ENCODE data around the gene DENND4A.
A peak's percentile ranks its signal among the peaks of the same experiment; 100 is the strongest.

The DENND4A gene

DNA sequence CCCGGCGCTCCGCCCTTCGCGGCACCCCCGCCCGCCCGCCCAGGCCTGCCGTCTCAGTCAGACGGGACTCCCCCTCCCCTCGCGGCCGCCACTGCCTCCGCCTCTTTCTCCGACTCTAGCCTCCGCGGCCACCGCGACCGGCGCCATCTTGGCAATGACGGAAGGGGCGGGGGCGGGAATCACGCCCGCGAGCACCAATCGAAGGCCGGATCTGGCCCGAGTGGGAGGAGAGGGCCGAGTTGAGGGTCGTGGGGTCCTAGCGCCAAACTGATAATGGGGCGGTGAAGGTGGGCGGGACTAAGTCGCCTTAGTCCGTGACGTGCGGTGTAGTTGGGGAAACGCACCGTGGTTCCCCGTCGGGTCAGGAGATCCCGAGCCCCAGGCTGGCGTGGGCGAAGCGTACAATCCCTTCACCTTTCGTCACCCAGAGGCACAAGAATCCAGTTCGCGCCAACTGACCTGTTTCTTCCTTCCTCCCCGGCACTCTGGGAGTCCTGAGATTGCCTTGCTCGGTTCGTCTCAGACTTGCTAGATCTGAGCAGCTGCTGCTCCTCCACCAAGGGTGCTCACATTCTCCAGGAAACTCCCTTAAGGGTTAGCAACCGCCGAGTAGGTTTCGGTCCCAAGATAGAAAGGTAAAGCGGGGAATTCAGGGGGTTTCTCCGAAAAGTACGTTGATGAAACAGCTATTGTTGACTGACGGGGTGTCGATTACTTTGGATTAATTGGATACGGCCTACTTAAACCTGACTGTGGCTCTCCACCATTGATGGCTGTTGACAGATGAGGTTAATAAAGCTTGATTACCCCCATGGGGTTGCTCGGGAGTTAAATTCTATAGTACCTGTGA lies at the start of gene DENND4A:
Gene DENND4A, minus strand, starts transcription at position 156 of the 850 bp plus-strand sequence. CDS start 35,843 bp downstream, outside the sequence.
- no peaks in the 10 kb centered on the region for H3K36me3 ChIP-seq (ENCODE audit: insufficient read depth, low read length)
- TF ChIP-seq POLR2AphosphoS5 (IDR thresholded peaks at IDR 0.05; ENCODE audit: borderline replicate concordance, low read depth, low read length): peak; percentile 64; the same call in 1 of the 2 replicates
- TF ChIP-seq FOXP2 (optimal IDR thresholded peaks at IDR 0.05; ENCODE audit: control extremely low read depth, extremely low read length, insufficient read depth): peak; percentile 93
- no peak for TF ChIP-seq EZH2 (IDR thresholded peaks at IDR 0.05)
- no peaks in the 10 kb centered on the region for H3K9me3 ChIP-seq (ENCODE audit: low read depth, low read length)
- peak within 1 kb of the TSS; percentile 81 for H3K4me3 ChIP-seq
- H3K9ac ChIP-seq (ENCODE audit: insufficient read length): peak within 1 kb of the TSS; percentile 76
- peak; percentile 76 for DNase-seq (ENCODE audit: low read depth, low spot score)
- H3K27ac ChIP-seq: peak within 1 kb of the TSS; percentile 47; the same call in 1 of the 2 replicates

DNA sequence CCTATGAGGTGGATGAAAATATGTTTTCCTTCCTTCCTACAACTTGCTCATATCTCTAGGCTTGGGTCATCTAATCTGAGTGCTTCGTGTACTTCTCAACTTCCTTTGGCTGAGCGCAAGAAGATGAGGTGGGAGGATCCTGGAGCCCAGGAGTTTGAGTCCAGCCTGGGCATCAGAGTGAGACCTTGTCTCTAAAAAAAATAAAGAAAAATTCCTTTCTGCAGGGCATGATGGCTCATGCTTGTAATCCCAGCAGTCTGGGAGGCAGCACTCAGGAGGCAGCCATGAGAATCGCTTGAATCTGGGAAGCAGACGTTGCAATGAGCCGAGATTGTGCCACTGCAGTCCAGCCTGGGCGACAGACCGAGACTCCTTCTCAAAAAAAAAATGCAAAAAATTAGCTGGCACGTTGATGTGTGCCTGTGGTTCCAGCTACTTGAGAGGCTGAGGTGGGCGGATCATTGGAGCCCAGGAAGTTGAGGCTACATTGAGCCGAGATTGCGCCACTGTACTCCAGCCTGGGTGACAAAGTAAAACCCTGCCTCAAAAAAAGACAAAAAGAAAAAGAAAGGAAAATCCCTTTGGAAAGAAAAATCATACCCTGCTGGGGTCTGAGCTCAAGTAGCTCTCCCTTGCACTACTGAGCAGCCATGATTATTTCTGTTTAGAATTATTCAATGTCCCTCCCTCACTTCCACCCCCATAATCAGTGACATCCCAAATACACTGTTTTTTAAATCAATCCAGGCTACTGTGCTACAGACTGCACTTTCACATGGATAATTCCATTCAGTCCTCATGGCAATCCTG lies 49.2 kb upstream of the DENND4A start:
- H3K4me3 ChIP-seq: peak overlapping the region; percentile 42
- H3K9ac ChIP-seq (ENCODE audit: insufficient read length): peak overlapping the region; percentile 32
- TF ChIP-seq POLR2AphosphoS5 (IDR thresholded peaks at IDR 0.05; ENCODE audit: borderline replicate concordance, low read depth, low read length) (0 out of 2 replicates have a peak, but pooled peaks have one; percentile 16), FOXP2 (optimal IDR thresholded peaks at IDR 0.05; ENCODE audit: control extremely low read depth, extremely low read length, insufficient read depth) (no peak), EZH2 (IDR thresholded peaks at IDR 0.05) (no peak)
- 0 out of 2 replicates have a peak overlapping the region, but pooled peaks have one; percentile 9 for H3K27ac ChIP-seq
- no peaks in the 10 kb centered on the region for H3K9me3 ChIP-seq (ENCODE audit: low read depth, low read length)
- H3K36me3 ChIP-seq (ENCODE audit: insufficient read depth, low read length): no peaks in the 10 kb centered on the region
- no peak for DNase-seq (ENCODE audit: low read depth, low spot score)

DNA sequence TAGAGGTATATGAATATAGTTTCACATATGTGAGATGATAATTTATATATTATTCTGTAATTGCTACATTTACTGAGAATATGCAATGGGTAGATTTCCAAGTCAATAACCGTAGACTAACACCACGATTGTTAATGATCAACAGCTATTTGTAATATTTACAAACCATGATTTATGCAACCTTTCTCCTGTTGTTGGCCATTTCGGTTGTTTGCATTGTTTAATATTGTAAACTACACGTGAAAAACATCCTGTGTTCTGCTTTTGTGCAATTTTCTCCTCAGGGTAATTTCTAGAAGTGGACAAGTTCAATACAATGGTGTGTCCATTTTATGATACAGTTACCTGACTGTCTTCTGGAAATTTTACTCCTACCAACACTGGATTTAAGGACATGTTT lies 47.9 kb upstream of the DENND4A start:
- no peak for TF ChIP-seq POLR2AphosphoS5 (IDR thresholded peaks at IDR 0.05; ENCODE audit: borderline replicate concordance, low read depth, low read length)
- TF ChIP-seq FOXP2 (optimal IDR thresholded peaks at IDR 0.05; ENCODE audit: control extremely low read depth, extremely low read length, insufficient read depth): no peak
- no peak for TF ChIP-seq EZH2 (IDR thresholded peaks at IDR 0.05)
- H3K36me3 ChIP-seq (ENCODE audit: insufficient read depth, low read length): no peaks in the 10 kb centered on the region
- no peak for DNase-seq (ENCODE audit: low read depth, low spot score)
- H3K27ac ChIP-seq: no peak overlapping the region
- H3K9ac ChIP-seq (ENCODE audit: insufficient read length): no peak overlapping the region
- no peak overlapping the region for H3K4me3 ChIP-seq
- H3K9me3 ChIP-seq (ENCODE audit: low read depth, low read length): no peaks in the 10 kb centered on the region

DNA sequence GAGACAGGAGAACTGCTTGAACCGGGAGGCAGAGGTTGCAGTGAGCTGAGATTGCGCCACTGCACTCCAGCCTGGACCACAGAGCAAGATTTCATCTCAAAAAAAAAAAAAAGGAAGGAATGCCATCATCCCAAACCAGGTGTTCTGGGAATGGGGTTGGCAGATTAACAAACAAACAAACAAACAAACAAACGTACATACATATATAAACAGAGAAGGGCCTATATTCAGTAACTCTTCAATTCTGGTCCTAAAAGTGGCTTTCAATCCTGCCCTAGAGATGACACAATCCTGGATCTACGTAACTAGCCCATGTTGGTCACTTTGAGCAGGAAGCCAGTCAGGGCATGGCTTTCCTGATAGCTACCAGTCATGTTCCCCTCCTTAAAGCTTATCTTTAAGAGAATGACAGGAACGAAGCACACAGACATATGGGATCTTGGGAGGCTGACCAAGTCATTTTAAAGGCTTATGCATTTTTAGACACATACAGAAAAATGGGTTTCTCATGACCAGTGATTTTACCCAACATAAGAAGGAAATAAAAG lies 47.3 kb upstream of the DENND4A start:
- no peak for DNase-seq (ENCODE audit: low read depth, low spot score)
- no peak overlapping the region for H3K27ac ChIP-seq
- TF ChIP-seq EZH2 (IDR thresholded peaks at IDR 0.05) (no peak), POLR2AphosphoS5 (IDR thresholded peaks at IDR 0.05; ENCODE audit: borderline replicate concordance, low read depth, low read length) (no peak), FOXP2 (optimal IDR thresholded peaks at IDR 0.05; ENCODE audit: control extremely low read depth, extremely low read length, insufficient read depth) (no peak)
- H3K9ac ChIP-seq (ENCODE audit: insufficient read length): no peak overlapping the region
- no peak overlapping the region for H3K4me3 ChIP-seq
- H3K9me3 ChIP-seq (ENCODE audit: low read depth, low read length): no peaks in the 10 kb centered on the region
- no peaks in the 10 kb centered on the region for H3K36me3 ChIP-seq (ENCODE audit: insufficient read depth, low read length)

DNA sequence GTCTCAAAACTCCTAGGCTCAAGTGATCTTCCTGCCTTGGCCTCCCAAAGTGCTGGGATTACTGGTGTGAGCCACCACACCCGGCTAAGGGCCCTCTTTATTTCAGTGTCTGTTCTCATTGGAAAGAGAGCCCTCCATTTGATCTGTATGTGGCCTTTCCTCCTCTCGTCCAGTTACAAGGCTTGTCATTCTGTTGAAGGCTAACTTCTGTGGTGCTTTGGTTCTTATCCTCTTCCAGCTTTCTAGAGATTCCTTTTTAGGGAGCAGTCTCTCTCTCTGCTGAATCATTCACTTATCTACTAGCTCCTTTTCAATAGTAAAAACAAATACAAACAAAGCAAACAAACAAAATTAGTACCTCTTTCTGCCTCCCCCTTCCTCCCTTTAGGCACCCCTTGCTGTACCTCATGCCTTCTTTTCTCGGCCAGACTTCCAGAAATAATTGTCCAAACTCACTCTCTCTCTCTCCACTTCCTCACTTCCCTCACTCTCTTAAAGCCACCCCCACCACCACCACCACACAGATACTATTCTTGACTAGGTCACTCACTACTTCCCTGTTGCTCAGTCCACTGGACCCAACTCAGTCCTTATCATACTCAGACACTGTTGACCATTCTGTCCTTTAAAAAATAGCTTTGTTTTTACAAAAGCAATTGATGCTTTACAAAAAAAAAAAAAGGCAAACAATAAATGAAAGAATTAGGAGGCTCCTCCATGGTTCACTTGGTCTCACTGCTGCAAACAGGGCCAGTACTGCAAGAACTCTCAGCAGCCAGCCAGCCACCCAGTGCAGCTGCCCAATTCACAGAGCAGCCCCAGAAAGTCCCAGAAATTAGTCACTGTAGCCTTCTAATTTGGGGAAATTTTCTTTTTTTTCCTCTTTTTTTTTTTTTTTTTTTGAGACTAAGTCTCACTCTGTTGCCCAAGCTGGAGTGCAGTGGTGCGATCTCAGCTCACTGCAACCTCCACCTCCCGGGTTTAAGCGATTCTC lies 45.5 kb upstream of the DENND4A start:
- H3K9ac ChIP-seq (ENCODE audit: insufficient read length): no peak overlapping the region
- TF ChIP-seq POLR2AphosphoS5 (IDR thresholded peaks at IDR 0.05; ENCODE audit: borderline replicate concordance, low read depth, low read length) (no peak), FOXP2 (optimal IDR thresholded peaks at IDR 0.05; ENCODE audit: control extremely low read depth, extremely low read length, insufficient read depth) (no peak), EZH2 (IDR thresholded peaks at IDR 0.05) (no peak)
- DNase-seq (ENCODE audit: low read depth, low spot score): no peak
- H3K36me3 ChIP-seq (ENCODE audit: insufficient read depth, low read length): no peaks in the 10 kb centered on the region
- no peaks in the 10 kb centered on the region for H3K9me3 ChIP-seq (ENCODE audit: low read depth, low read length)
- H3K27ac ChIP-seq: no peak overlapping the region
- H3K4me3 ChIP-seq: no peak overlapping the region

DNA sequence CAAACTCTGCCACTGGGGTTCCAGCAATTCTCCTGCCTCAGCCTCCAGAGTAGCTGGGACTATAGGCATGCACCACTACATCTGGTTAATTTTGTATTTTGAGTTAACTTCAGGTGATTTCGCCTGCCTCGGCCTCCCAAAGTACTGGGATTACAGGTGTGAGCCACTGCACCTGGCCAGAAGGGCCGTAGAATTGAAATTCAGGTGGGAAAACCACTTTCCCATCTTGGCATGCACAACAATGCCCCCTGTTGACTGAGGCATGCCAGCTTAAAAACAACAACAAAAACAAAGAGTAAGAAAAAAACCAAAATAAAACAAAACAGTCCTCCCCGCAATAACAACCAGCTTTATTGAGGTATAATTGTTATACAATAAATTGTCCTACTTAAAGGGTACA lies 44.6 kb upstream of the DENND4A start:
- Histone ChIP-seq H3K27ac (no peak overlapping the region), H3K9ac (ENCODE audit: insufficient read length) (no peak overlapping the region), H3K9me3 (ENCODE audit: low read depth, low read length) (no peaks in the 10 kb centered on the region), H3K36me3 (ENCODE audit: insufficient read depth, low read length) (no peaks in the 10 kb centered on the region), H3K4me3 (no peak overlapping the region)
- DNase-seq (ENCODE audit: low read depth, low spot score): no peak
- no peak for TF ChIP-seq EZH2 (IDR thresholded peaks at IDR 0.05)
- TF ChIP-seq FOXP2 (optimal IDR thresholded peaks at IDR 0.05; ENCODE audit: control extremely low read depth, extremely low read length, insufficient read depth): no peak
- TF ChIP-seq POLR2AphosphoS5 (IDR thresholded peaks at IDR 0.05; ENCODE audit: borderline replicate concordance, low read depth, low read length): no peak

DNA sequence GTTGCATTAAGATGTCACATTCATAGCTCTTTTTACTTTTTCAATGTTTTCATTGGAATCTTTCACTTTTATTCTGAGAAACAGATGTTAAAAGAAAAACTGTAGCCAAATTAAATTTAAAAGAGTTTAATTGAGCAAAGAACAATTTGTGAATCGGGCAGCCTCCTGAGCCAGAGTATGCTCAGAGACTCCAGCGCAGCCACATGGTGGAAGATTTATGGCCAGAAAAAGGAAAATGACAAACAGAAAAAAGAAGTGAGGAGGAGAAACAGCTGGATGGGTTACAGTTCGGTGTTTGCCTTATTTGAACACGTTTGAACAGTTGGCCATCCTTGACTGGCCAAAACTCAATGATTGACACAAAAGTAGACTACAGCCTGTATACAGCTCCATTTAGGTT lies 43.4 kb upstream of the DENND4A start:
- TF ChIP-seq EZH2 (IDR thresholded peaks at IDR 0.05): no peak
- TF ChIP-seq FOXP2 (optimal IDR thresholded peaks at IDR 0.05; ENCODE audit: control extremely low read depth, extremely low read length, insufficient read depth): no peak
- TF ChIP-seq POLR2AphosphoS5 (IDR thresholded peaks at IDR 0.05; ENCODE audit: borderline replicate concordance, low read depth, low read length): no peak

More for the DNA sequence above, 43.4 kb upstream of the DENND4A start:
- Histone ChIP-seq H3K9ac (ENCODE audit: insufficient read length) (no peak overlapping the region), H3K36me3 (ENCODE audit: insufficient read depth, low read length) (no peaks in the 10 kb centered on the region), H3K9me3 (ENCODE audit: low read depth, low read length) (no peaks in the 10 kb centered on the region), H3K4me3 (no peak overlapping the region), H3K27ac (no peak overlapping the region)
- no peak for DNase-seq (ENCODE audit: low read depth, low spot score)
